ENCODE results near the gene FMN1.

DNA sequence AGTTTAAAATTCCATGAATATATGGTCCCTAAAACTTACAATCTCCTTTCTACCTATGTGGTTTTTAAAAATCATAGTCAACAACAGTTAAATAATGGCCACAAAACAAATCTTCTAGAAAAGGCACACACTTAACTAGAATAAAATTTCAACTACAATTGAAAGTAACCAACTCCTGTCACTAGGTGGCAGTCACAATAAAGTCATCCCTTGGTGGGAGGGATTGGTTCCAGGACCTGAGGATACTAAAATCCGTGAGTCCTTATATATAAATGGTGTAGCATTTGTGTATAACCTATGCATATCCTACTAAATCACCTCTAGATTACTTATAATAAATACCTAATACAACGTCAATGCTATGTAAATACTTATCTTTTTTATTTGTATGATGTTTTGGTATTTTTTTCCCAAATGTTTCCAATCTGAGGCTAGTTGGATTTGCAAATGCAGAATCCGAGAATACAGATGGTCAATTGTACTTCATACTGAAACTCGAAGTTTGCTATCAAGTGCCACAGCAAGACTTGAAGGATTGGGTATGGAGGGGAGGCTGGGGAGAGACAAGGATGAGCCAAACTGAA lies 172.6 kb downstream of the FMN1 start:
- TF ChIP-seq, protein P1, sequence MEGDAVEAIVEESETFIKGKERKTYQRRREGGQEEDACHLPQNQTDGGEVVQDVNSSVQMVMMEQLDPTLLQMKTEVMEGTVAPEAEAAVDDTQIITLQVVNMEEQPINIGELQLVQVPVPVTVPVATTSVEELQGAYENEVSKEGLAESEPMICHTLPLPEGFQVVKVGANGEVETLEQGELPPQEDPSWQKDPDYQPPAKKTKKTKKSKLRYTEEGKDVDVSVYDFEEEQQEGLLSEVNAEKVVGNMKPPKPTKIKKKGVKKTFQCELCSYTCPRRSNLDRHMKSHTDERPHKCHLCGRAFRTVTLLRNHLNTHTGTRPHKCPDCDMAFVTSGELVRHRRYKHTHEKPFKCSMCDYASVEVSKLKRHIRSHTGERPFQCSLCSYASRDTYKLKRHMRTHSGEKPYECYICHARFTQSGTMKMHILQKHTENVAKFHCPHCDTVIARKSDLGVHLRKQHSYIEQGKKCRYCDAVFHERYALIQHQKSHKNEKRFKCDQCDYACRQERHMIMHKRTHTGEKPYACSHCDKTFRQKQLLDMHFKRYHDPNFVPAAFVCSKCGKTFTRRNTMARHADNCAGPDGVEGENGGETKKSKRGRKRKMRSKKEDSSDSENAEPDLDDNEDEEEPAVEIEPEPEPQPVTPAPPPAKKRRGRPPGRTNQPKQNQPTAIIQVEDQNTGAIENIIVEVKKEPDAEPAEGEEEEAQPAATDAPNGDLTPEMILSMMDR (IDR thresholded peaks at IDR 0.05), result peak in 5 of 6 experiments; percentile 33 to 64 (median 45)
- no peak for TF ChIP-seq POLR2AphosphoS5 (IDR thresholded peaks at IDR 0.05)
- no peak for TF ChIP-seq POLR2A (IDR thresholded peaks at IDR 0.05)

All from upper lobe of left lung (tissue), 4 donors.